Stimulated activated CD8-positive, alpha-beta memory T cell treated with anti-CD3 and anti-CD28 coated beads, Interleukin-7, amount 100 ng/mL, for 1 hour (primary cell): ENCODE measurements around the gene KREMEN1.
A peak's percentile ranks its signal among the peaks of the same experiment; 100 is the strongest.

Source experiments
- DNase-seq, 2 donors: peaks; one replicate each; pipeline ENCODE4 v3.0.0-alpha.2; 2020; ENCODE audit warnings: low read depth in 2 of 2

KREMEN1 gene

DNA sequence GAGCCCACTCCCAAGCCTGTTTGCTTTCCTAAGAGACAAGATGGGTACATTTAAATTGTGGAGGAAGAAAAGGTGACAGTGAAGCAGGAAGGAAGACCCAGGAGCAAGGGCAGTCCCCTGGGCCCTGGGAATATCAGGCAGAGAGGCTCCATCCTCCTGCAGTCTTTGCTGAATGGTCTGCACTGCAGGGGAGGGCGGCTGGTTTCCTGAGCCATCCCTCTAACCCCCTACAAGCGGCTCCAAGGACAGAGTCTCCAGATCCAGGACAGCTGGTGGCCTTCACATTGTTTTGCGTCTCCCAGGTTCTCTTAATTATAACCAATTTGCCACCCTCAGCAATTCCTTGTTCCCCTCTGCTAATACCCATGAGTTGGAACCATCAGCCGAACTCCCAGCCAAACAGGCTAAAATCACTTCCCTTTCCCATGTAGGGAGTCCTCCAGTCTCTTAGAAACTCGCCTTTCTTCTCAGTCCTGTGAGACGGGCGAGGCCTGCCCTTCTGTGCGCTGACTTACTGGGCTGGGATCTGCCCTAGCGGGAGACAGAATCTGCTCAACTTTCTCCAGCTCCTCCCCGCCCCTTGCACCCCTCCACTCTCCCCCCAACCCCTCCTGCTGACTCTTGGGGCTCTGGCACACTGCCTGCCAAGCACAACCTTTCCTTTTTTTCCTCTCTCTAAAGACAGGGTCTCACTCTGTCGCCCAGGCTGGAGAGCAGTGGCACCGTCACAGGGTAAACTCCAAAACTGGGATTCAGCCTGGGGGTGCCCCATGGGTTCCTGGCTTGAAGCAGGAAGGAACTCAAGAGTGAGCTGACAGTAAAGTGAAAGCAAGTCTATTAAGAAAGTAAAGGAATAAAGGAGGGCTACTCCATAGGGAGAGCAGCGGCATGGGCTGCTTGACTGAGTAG is 79.5 kb downstream of the KREMEN1 start:
- no peak for DNase-seq

DNA sequence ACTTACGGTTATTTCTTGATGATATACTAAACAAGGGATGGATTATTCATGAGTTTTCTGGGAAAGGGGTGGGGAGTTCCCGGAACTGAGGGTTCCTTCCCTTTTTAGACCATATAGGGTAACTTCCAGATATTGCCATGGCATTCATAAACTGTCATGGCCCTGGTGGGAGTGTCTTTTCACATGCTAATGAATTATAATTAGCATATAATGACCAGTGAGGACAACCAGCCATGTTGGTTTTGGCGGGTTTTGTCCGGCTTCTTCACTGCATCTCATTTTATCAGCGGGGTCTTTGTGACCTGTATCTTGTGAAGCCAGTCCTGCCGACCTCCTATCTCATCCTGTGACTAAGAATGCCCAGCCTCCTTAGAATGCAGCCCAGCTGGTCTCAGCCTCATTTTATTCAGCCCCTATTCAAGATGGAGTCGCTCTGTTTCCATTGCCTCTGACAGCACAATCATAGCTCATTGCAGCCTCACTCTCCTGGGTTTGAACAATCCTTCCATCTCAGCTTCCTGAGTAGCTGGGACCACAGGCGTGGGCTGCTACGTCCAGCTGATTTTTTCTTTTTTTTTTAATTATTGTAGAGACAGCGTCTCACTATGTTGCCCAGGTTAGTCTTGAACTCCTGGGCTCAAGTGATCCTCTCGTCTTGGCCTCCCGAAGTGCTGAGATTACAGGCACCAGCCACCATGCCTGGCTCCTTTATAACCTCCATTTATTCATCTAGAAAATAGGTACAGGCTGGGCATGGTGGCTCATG is 80.3 kb downstream of the KREMEN1 start:
- DNase-seq: no peak

DNA sequence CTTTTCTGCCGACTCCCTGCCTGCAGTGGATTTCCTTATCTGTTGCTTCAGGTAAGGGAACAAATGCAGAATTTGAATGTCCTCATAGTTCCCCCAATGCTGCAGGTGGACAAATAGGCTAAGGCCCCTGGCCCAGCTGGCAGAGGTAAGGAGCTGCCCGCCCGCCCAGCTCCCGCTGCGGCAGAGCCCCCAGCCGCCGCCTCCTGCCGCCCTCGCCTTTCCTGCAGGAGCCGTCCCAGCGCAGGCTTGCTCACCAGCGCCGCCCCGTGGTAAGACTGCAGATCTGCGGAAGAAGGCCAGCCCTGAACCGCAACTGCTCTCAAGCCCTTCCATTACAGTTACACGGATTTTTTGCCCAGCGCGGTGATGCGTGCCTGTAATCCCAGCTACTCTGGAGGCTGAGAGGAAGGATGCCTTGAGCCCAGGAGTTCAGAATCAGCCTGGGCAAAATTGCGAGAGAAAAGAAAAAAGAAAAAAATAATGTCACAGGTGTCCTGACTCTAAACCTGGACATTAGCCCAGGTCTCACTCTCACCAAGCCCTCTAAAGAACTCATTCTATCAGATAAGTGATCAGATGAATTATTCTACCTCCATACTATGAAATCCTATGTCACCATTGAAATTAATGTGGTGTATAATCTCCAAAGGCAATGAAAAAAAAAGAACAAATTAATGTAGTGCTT is 81.7 kb downstream of the KREMEN1 start:
- peak; percentile 32 to 37 for DNase-seq

DNA sequence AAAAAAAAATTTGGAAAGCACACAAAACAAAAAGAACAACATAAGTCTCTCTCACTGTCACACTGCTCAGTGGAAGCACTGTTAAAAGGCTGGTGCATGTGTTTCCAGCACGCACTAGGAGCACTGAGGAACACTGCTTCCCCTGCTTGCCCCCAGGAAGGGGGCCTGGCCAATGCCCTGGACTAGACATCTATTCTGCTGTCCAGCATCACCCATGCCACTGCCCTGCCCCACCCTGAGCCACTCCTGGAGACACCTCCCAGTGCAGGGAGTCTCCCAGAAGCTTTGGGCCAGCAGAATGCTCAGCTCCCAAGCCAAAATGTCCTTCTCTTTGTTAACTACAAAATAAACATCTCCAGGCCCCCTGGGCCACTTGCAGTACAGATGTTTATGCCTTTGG is 83.1 kb downstream of the KREMEN1 start:
- DNase-seq: no peak

DNA sequence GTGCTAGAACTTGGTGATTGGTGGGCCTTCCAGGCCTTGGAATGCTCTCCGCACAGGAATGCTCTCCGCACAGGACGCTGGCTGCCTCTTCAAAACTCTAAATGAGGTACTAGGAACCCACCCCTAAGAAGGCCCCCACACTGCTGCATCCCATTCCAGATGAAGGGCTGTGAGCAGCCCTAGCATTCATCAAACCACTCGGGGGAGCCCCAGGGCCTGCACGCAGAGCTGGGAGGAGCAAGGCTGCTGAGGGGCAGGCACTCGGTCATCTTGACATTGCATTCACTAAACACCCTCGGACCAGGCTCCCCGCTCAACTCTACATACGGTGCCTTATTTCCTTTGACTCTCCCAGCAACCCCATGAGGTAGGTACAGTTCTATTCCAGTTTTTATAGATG is 83.7 kb downstream of the KREMEN1 start:
- no peak for DNase-seq

DNA sequence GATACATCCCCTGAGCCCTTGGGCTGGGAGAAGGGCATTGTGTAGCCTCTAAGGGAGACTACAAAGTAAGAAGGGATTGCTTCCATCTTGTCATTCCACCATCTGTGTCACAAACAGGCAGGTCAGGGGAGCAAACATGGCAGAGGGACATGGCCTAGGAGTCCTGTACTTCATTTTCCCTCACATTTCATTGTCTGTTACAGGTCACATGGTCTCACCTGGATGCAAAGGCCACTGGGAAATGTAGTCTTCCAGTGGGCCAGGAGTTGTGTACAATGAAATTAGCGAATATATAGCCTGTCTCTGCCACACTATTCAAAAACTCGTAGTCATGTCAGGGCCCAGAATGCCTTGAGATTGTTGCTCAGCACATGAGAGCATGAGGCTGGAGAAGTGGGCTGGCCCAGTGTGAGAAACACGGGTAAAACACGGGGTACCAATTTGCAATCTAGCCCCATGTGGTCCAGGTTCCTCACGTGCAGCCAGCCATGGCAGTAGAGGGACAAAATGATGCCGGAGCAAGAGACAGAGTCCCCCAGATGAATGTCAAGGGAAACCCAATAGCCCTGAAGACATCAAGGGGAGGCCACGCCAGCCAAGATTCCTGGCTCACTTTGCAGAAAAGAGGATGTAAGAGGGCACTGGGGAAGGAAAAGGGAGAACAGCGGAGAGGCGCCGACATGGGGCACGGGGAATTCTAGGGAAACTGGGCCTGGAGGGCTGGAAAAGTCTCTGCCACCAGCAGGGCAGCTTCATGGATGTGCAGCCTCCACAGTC is 85.1 kb downstream of the KREMEN1 start:
- no peak for DNase-seq

DNA sequence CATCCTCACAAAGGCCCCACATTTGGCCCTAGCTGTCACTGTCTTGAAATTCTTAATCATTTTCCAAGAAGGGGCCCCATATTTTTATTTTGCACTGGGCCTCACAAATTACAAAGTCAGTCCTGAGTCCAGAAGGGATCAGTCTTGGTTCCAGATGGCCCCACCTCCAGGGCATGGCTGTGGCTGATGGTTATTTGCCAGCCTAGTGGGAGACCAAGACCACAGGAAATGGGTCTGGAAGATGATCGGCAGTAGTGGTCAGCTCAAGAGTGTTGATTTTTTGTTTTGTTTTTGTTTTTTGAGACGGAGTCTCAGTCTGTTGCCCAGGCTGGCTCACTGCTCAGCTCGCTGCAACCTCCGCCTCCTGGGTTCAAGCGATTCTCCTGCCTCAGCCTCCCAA is 85.7 kb downstream of the KREMEN1 start:
- DNase-seq: no peak

DNA sequence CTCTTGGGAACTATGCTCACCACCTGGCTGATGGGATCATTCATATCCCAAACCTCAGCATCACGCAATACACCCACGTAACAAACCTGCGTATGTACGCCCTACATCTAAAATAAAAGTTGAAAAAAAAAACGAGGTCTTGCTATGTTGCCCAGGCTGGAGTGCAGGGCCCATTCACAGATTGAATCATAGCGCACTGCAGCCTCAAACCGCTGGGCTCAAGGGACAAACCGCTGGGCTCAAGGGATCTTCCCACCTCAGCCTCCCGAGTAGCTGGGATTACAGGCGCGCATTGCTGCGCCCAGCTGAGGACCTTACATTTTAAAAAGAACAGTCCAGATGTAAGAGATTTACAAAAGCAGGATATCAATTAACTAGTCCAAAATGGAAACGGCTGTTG is 91.0 kb downstream of the KREMEN1 start:
- no peak for DNase-seq

GRCh38 chr22:29165321-29166060 is 92.7 kb downstream of the KREMEN1 start:
- DNase-seq: no peak

DNA sequence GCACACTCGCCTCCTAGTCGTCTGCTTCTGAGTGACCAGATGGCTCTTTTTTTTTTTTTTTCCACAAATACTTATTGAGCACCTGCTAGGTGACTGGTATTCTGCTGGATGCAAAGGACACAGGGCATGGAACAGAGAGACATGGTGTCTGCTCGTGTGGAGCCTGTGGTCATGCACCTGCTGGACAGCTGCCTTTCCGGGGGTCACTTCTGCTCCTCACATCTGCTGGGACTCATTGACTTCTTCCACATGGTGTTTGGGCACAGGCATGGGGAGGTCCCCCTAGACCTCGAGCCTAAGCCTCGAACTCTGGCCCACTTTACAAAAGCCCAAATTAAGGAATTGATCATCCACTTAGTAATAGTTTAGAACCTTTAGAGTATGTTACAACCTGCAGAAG is 93.3 kb downstream of the KREMEN1 start:
- no peak for DNase-seq

DNA sequence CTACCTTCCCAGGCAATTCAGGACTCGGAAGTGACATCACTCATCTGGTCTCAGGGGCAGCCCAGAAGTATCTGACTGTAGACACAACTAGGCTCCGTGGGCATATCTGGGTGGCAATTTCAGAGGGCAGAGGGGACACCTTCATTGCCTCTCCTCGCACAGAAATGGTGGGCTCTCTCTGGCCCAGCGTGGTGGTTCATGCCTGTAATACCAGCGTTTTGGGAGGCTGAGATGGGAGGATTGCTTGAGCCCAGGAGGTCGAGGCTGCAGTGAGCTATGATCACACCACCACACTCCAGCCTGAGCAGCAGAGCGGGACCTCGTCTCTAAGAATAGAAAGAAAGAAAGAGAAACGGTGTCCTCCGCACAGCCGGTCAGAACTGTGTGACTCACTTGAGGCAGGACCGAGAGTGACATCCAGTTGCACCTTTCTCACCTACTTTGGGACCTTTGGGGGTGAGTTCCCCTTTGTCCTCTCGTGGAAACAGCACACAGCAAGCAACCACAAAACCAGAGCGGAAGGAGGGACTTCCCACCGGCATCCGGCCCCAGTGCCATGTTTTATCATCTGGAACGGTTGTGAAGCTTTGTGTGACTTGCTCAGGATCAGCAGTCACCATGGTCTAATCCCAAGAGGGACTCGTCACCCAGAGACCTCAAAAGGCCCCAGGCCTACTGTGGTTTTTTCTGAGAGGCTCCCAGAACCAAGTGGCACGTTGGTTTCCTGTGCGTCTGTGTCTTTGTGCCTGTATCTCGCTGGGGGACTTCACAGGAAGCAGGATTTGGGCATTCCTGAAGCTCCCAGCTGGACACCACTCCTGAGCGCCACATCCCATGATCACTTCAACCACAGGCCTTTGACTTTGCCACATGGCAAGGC is 94.4 kb downstream of the KREMEN1 start:
- DNase-seq: no peak

- DNase-seq: no peak
Measured at GRCh38 chr22:29171721-29172120, 98.9 kb downstream of the KREMEN1 start.

DNA sequence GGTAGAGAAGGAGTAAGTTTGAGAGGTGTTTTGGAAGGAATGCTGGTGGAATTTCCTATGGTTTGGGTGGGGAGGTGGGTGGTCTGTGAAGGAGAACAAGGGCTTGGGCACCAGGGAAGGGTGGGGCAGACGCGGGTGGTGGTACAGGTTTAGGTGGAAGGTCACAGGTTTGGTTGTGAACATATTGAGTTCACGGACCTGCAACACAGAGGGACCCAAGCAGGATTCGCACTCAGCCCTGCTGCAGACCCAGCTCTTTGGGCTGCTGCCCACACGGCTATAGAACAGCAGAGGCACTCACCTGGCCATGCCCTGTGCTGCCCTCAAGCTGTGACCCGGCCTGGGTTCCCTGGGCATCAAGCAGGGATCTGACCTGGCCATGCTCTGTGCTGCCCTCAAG is 99.4 kb downstream of the KREMEN1 start:
- no peak for DNase-seq

DNA sequence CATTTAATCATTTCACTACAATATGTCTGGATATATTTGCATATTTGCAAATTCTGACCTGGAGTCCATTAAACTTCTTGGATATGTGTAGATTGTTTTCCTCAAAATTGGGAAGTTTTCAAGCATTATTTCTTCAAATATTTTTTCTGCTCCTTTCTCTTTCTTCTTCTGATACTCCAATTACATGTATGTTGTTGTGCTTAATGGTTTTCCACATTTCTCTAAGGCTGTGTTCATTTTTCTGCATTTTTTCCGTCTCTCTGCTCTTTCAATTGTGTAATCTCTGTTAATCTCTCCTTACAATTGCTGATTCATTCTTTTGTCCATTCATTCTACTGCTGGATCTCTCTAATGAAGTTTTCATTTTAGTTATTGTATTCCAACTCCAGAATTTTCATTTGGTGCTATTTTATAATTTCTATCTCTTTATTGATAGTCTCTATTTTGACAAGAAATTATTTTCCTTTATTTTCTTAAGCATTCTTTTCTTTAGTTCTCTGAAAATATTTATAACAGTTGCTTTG is 102.5 kb downstream of the KREMEN1 start:
- DNase-seq: no peak

- no peak for DNase-seq
Measured at GRCh38 chr22:29183971-29184848, 111.4 kb downstream of the KREMEN1 start.

- DNase-seq: no peak
Measured at GRCh38 chr22:29184849-29185490, 112.1 kb downstream of the KREMEN1 start.

DNA sequence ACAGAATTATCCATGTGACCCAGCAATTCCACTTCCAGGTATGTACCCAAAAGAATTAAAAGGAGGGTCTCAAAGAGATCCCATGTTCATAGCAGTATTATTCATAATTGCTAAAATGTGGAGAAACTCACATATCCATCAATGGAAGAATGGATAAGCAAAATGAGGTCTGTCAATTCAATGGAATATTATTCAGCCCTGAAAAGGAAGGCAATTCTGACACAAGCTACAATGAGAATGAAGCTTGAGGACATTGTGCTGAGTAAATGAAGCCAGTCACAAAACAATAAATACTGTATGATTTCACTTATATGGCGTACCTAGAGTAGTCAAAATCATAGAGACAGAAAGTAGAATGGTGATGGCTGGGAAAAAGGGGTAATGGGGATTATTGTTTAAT is 113.5 kb downstream of the KREMEN1 start:
- no peak for DNase-seq

- DNase-seq: no peak
Measured at GRCh38 chr22:29187831-29188230, 115.0 kb downstream of the KREMEN1 start.
